H1 (cell line): ENCODE results near the gene DKK2. TPM values are rescaled to one million over a fixed set of nuclear protein-coding genes. Genes with fewer than 3 reads are reported as not detected.

ENCODE experiments used
- CTCF ChIA-PET: fragments of 300-600 bp; sonication (Branson Sonifier 250); formaldehyde crosslinking; loops from one replicate; lab custom pipeline; 2021; ENCODE audit not compliant: partially characterized antibody; lab: Charles Lee
- POLR2A ChIA-PET: fragments of 300-600 bp; sonication (Branson Sonifier 250); formaldehyde crosslinking; loops from one replicate; lab custom pipeline; 2021; ENCODE audit warnings: inconsistent platforms; ENCODE audit not compliant: partially characterized antibody; lab: Charles Lee
- DNase-seq, 2 experiments: peaks; one replicate each; pipeline versions ENCODE4 v3.0.0 to v3.0.0-alpha.2; 2010 to 2022; ENCODE audit warnings: low spot score in 2 of 2, low read depth in 1 of 2, mixed read lengths in 1 of 2
- FAIRE-seq: peaks from 2 replicates; lab custom pipeline; 2011; peaks lifted over from hg19 to GRCh38; lab: Jason Lieb, UNC
- H2AFZ ChIP-seq: 2 replicates; pipeline ENCODE4 v1.8.1; 2012; ENCODE audit warnings: low read length, inconsistent platforms
- H2AK5ac ChIP-seq: 2 replicates; pipeline ENCODE4 v1.6.1; 2013; ENCODE audit warnings: low read depth, low read length
- H2BK120ac ChIP-seq: replicated peaks from 2 replicates; pipeline ENCODE3; 2013; ENCODE audit warnings: low read depth, low read length, inconsistent platforms
- H2BK12ac ChIP-seq: 2 replicates; pipeline ENCODE4 v1.6.1; 2013; ENCODE audit warnings: low read depth, low read length
- H2BK15ac ChIP-seq: 2 replicates; pipeline ENCODE4 v1.6.1; 2013; ENCODE audit warnings: low read length
- H2BK20ac ChIP-seq: 2 replicates; pipeline ENCODE4 v1.6.1; 2013; ENCODE audit warnings: low read length
- H2BK5ac ChIP-seq: 2 replicates; pipeline ENCODE4 v1.6.1; 2013; ENCODE audit warnings: low read depth, low read length
- H3K14ac ChIP-seq: 2 replicates; pipeline ENCODE4 v1.6.1; 2013; ENCODE audit warnings: inconsistent platforms; ENCODE audit not compliant: insufficient read length
- H3K18ac ChIP-seq: 2 replicates; pipeline ENCODE4 v1.6.1; 2013; ENCODE audit warnings: low read length; ENCODE audit errors: extremely low read depth
- H3K23ac ChIP-seq: 2 replicates; pipeline ENCODE4 v1.6.1; 2013; ENCODE audit warnings: inconsistent platforms; ENCODE audit not compliant: insufficient read length
- H3K23me2 ChIP-seq: 2 replicates; pipeline ENCODE4 v1.6.1; 2013; ENCODE audit warnings: low read depth, low read length
- H3K27ac ChIP-seq: 2 replicates; pipeline ENCODE4 v1.6.1; 2011; ENCODE audit warnings: low read depth, low read length, inconsistent platforms
- H3K27me3 ChIP-seq, 4 experiments: replicated peaks in 1 of 4; 1 replicate in 1 of 4; 2 replicates in 3 of 4; pipeline versions ENCODE4 v1.6.1 to v1.8.1; 2011 to 2013; ENCODE audit warnings: low read length in 3 of 4, mild to moderate bottlenecking in 3 of 4, inconsistent platforms in 2 of 4, mixed read lengths in 2 of 4, moderate library complexity in 1 of 4; ENCODE audit not compliant: control insufficient read depth in 3 of 4, insufficient read depth in 3 of 4; ENCODE audit errors: extremely low read depth in 1 of 4
- H3K36me3 ChIP-seq, 4 experiments: 2 replicates each; pipeline versions ENCODE4 v1.6.1 to v1.8.1; 2011 to 2013; ENCODE audit warnings: mild to moderate bottlenecking in 4 of 4, low read length in 3 of 4, moderate library complexity in 2 of 4, control low read depth in 1 of 4, inconsistent platforms in 1 of 4; ENCODE audit not compliant: insufficient read depth in 4 of 4, control insufficient read depth in 2 of 4
- H3K4ac ChIP-seq: replicated peaks from 2 replicates; pipeline ENCODE3; 2013; ENCODE audit warnings: low read length, low read depth, mixed read lengths, inconsistent platforms; ENCODE audit not compliant: insufficient read length
- H3K4me1 ChIP-seq, 4 experiments: replicated peaks in 1 of 4; 1 replicate in 1 of 4; 2 replicates in 3 of 4; pipeline versions ENCODE4 v1.6.1 to v1.8.1; 2011 to 2013; ENCODE audit warnings: low read length in 3 of 4, inconsistent platforms in 2 of 4, mixed read lengths in 1 of 4; ENCODE audit not compliant: insufficient read depth in 4 of 4, control insufficient read depth in 3 of 4
- H3K4me2 ChIP-seq, 2 experiments: 2 replicates each; pipeline versions ENCODE4 v1.6.1 to v1.8.1; 2011 to 2013; ENCODE audit warnings: low read depth in 2 of 2, low read length in 2 of 2, control low read depth in 1 of 2, inconsistent platforms in 1 of 2, mild to moderate bottlenecking in 1 of 2; ENCODE audit not compliant: insufficient read depth in 1 of 2
- H3K4me3 ChIP-seq, 4 experiments: fragments of 200-600, 300-600 bp in 1 of 4; sonication (generic), shearing (Covaris generic), sonication (Bioruptor Twin) in 1 of 4; 2 replicates each; pipeline versions ENCODE4 v1.5.1 to v1.8.1; 2011 to 2016; ENCODE audit warnings: low read length in 4 of 4, low read depth in 3 of 4, control low read depth in 2 of 4, inconsistent platforms in 2 of 4, mild to moderate bottlenecking in 2 of 4, mixed read lengths in 1 of 4, moderate library complexity in 1 of 4; ENCODE audit not compliant: insufficient read depth in 2 of 4; ENCODE audit errors: extremely low read depth in 1 of 4
- H3K56ac ChIP-seq: replicated peaks from 2 replicates; pipeline ENCODE3; 2013; ENCODE audit warnings: low read depth, mild to moderate bottlenecking, mixed read lengths, low read length, inconsistent platforms; ENCODE audit not compliant: insufficient read length
- H3K79me1 ChIP-seq: 2 replicates; pipeline ENCODE4 v1.6.1; 2013; ENCODE audit warnings: low read depth, low read length, control low read depth
- H3K79me2 ChIP-seq, 2 experiments: 2 replicates each; pipeline versions ENCODE4 v1.6.1 to v1.8.1; 2012 to 2013; ENCODE audit warnings: low read length in 2 of 2, mild to moderate bottlenecking in 2 of 2, inconsistent platforms in 1 of 2; ENCODE audit not compliant: insufficient read depth in 2 of 2, control insufficient read depth in 1 of 2
- H3K9ac ChIP-seq, 4 experiments: replicated peaks in 1 of 4; 1 replicate in 1 of 4; 2 replicates in 3 of 4; pipeline versions ENCODE4 v1.6.1 to v1.8.1; 2011 to 2013; ENCODE audit warnings: low read depth in 3 of 4, low read length in 3 of 4, control low read depth in 2 of 4, mild to moderate bottlenecking in 2 of 4, moderate library complexity in 2 of 4, inconsistent platforms in 1 of 4; ENCODE audit errors: extremely low read depth in 1 of 4
- H3K9me3 ChIP-seq, 2 experiments: 2 replicates each; pipeline versions ENCODE4 v1.6.1 to v1.8.1; 2012 to 2013; ENCODE audit warnings: mild to moderate bottlenecking in 2 of 2, moderate library complexity in 2 of 2, control low read depth in 1 of 2, inconsistent platforms in 1 of 2, low read depth in 1 of 2, low read length in 1 of 2, mixed read lengths in 1 of 2; ENCODE audit not compliant: insufficient read depth in 2 of 2
- H4K20me1 ChIP-seq, 2 experiments: replicated peaks in 1 of 2; 2 replicates each; pipeline versions ENCODE3 to v1.8.1; 2011 to 2013; ENCODE audit warnings: inconsistent platforms in 2 of 2, low read length in 2 of 2, mild to moderate bottlenecking in 1 of 2; ENCODE audit not compliant: insufficient read depth in 2 of 2, control insufficient read depth in 1 of 2
- H4K5ac ChIP-seq: 2 replicates; pipeline ENCODE4 v1.6.1; 2013; ENCODE audit warnings: low read length, low read depth, mixed read lengths, inconsistent platforms; ENCODE audit not compliant: insufficient read length
- H4K8ac ChIP-seq: 2 replicates; pipeline ENCODE4 v1.8.0; 2013; ENCODE audit warnings: mild to moderate bottlenecking, moderate library complexity, low read length, inconsistent platforms; ENCODE audit not compliant: insufficient read depth; ENCODE audit errors: extremely low read depth
- H4K91ac ChIP-seq: replicated peaks from 2 replicates; pipeline ENCODE3; 2013; ENCODE audit warnings: low read length, mixed read lengths, inconsistent platforms; ENCODE audit not compliant: insufficient read length
- CTCF ChIP-seq, 3 experiments: IDR thresholded peaks; 1 replicate in 2 of 3; 2 replicates in 1 of 3; pipeline versions ENCODE4 v1.5.1 to v1.6.1; 2011; ENCODE audit warnings: low read length in 3 of 3, mild to moderate bottlenecking in 3 of 3, inconsistent platforms in 2 of 3, low read depth in 1 of 3, moderate library complexity in 1 of 3; ENCODE audit not compliant: insufficient read depth in 1 of 3; ENCODE audit errors: control extremely low read depth in 1 of 3
- KDM5A ChIP-seq: fragments of 200-600 bp; IDR thresholded peaks from 2 replicates; pipeline ENCODE4 v1.7.1; 2012; ENCODE audit warnings: mild to moderate bottlenecking, low read length, inconsistent platforms, mixed read lengths
- RAD21 ChIP-seq, 2 experiments: IDR thresholded peaks in 1 of 2; conservative IDR thresholded peaks in 1 of 2; 2 replicates each; pipeline ENCODE4 v1.6.1; 2011; ENCODE audit warnings: low read depth in 2 of 2, low read length in 2 of 2, improper control_type of control experiment in 1 of 2, inconsistent platforms in 1 of 2, mild to moderate bottlenecking in 1 of 2, moderate library complexity in 1 of 2
- WGBS, 2 experiments: shearing (Covaris generic) in 1 of 2; methylation state at CpG; one replicate each; pipeline versions ENCODE4 v1.1.6 to v1.1.7; 2013 to 2015; ENCODE audit warnings: low lambda C conversion rate in 2 of 2, mixed read lengths in 2 of 2, inconsistent platforms in 1 of 2, low coverage in 1 of 2, missing lambda C conversion rate in 1 of 2; ENCODE audit not compliant: insufficient replicate concordance in 2 of 2, insufficient coverage in 1 of 2, insufficient read length in 1 of 2; ENCODE audit errors: extremely low coverage in 1 of 2, missing lambda C conversion rate in 1 of 2; 5-methylcytosine and 5-hydroxymethylcytosine counted together
- polyA plus RNA-seq, 7 experiments: library from polyadenylated mRNA; depleted of rRNA in 3 of 7; stranded (reverse) in 5 of 7; unstranded in 2 of 7; fragments of >200 nt in 5 of 7; fragments of 200-250 nt in 2 of 7; gene quantifications; 1 replicate in 5 of 7; 2 replicates in 1 of 7; 4 replicates in 1 of 7; pipeline versions ENCODE4 v1.2.1 to v1.2.3, GENCODE V29; 2011 to 2013; ENCODE audit warnings: missing spikeins in 2 of 7, mixed read lengths in 2 of 7
- total RNA-seq: library from RNA; stranded (reverse); fragmentation: NEBNext Ultra II Directional; extraction: Animal tissue kit (Norgen Biotek cat#: 25700); gene quantifications from 2 replicates; pipeline ENCODE4 v1.2.1, GENCODE V29; 2021

The DKK2 gene
- total and polyA plus RNA-seq, 2 of the 8 experiments (the other 6 are each of a cell fraction or from before 2014, with no cell fraction given) = 0.09 to 0.13 TPM

GRCh38 chr4:106898621-106899230 is 137.4 kb downstream of the DKK2 start:
- no peaks in the 10 kb centered on the region for H4K20me1 ChIP-seq
- H2BK15ac ChIP-seq = no peak overlapping the region
- H2BK120ac ChIP-seq = no peak overlapping the region
- H3K14ac ChIP-seq = no peak overlapping the region
- WGBS, 2 experiments = 35% methylated on average over 4 of the region's 4 CpGs; no CpG with 5 or more reads in 1 of the 2 experiments
- CTCF ChIA-PET = interaction anchor here (0.5 to 2.8 kb wide), 26 partner anchors 10 to 396 kb away, joined by 3 to 19 read pairs (median 4); no protein-coding TSS in a partner anchor
- no peaks in the 10 kb centered on the region for H3K9me3 ChIP-seq
- POLR2A ChIA-PET = no interaction called here
- no peaks in the 10 kb centered on the region for H3K79me1 ChIP-seq
- no peak overlapping the region for H3K18ac ChIP-seq
- H4K5ac ChIP-seq = no peak overlapping the region
- no peaks in the 10 kb centered on the region for H3K4me1 ChIP-seq
- no peaks in the 10 kb centered on the region for H3K36me3 ChIP-seq
- no peak overlapping the region for H3K4me2 ChIP-seq
- no peaks in the 10 kb centered on the region for H3K79me2 ChIP-seq
- FAIRE-seq = peak; percentile 78
- no peak overlapping the region for H3K9ac ChIP-seq
- no peak overlapping the region for H4K91ac ChIP-seq
- no peak overlapping the region for H3K4me3 ChIP-seq
- TF ChIP-seq CTCF (IDR thresholded peaks at IDR 0.05; ENCODE audit: control extremely low read depth in 1 of 3, insufficient read depth in 1 of 3, low read depth in 1 of 3, low read length in 3 of 3) = peak in 2 of 3 experiments; percentile 63 to 67; a peak in 3 of 4 replicates
- TF ChIP-seq KDM5A = no peak
- TF ChIP-seq RAD21 (IDR thresholded peaks at IDR 0.05 in 1 of 2, conservative IDR thresholded peaks at IDR 0.05 in 1 of 2; ENCODE audit: low read depth in 2 of 2, low read length in 2 of 2) = peak; percentile 76 to 81
- TF ChIP-seq, all 59 proteins: peak for 2
- Histone ChIP-seq H3K27ac (no peak overlapping the region), H3K23me2 (no peaks in the 10 kb centered on the region), H3K4ac (no peak overlapping the region), H2AFZ (no peak overlapping the region), H2BK12ac (no peak overlapping the region), H3K27me3 (no peaks in the 10 kb centered on the region), H2AK5ac (no peak overlapping the region), H4K8ac (no peak overlapping the region), H2BK20ac (no peak overlapping the region), H3K56ac (no peak overlapping the region), H3K23ac (no peak overlapping the region), H2BK5ac (no peak overlapping the region)
- DNase-seq = peak in 1 of 2 experiments; percentile 50
